GM23338 (cell line): ENCODE data around the gene FCN2.

Source experiments
- CREB1 ChIP-seq: fragments of 250-450 bp; sonication (Bioruptor Pico); IDR thresholded peaks from 2 replicates; pipeline ENCODE4 v1.5.0; 2020; ENCODE audit warnings: low read depth, mild to moderate bottlenecking, moderate library complexity
- EZH2 ChIP-seq: fragments of 200-600 bp; sonication (generic); IDR thresholded peaks from one replicate; pipeline ENCODE4 v1.8.0; 2017; ENCODE audit warnings: antibody characterized with exemption, mild to moderate bottlenecking, low read depth; ENCODE audit not compliant: unreplicated experiment
- EZH2phosphoT487 ChIP-seq: fragments of 200-600 bp; sonication (generic); IDR thresholded peaks from one replicate; pipeline ENCODE4 v1.8.1; 2018; ENCODE audit warnings: antibody characterized with exemption; ENCODE audit not compliant: unreplicated experiment
- NANOG ChIP-seq: IDR thresholded peaks from 2 replicates; pipeline ENCODE4 v1.6.1; 2016; ENCODE audit warnings: antibody characterized with exemption, borderline replicate concordance
- POLR2AphosphoS5 ChIP-seq: IDR thresholded peaks from 2 replicates; pipeline ENCODE4 v1.6.1; 2016; ENCODE audit warnings: antibody characterized with exemption, low read depth
- STAT1 ChIP-seq: IDR thresholded peaks from one replicate; pipeline ENCODE4 v1.6.1; 2016; ENCODE audit warnings: antibody characterized with exemption; ENCODE audit not compliant: unreplicated experiment
- ZNF114 ChIP-seq: fragments of 250-450 bp; sonication (Bioruptor Pico); IDR thresholded peaks from 2 replicates; pipeline ENCODE4 v1.5.0; 2020; ENCODE audit warnings: mild to moderate bottlenecking, moderate library complexity
- ZNF331 ChIP-seq: fragments of 250-450 bp; sonication (Bioruptor Pico); IDR thresholded peaks from 2 replicates; pipeline ENCODE4 v1.5.0; 2020; ENCODE audit warnings: low read depth, mild to moderate bottlenecking, moderate library complexity
- TF ChIP-seq, protein P1 (sequence below), 2 experiments: fragments of 200-600 bp in 1 of 2; sonication (generic) in 1 of 2; conservative IDR thresholded peaks; 2 replicates each; pipeline versions ENCODE4 v1.5.1 to v1.6.1; 2016 to 2017; ENCODE audit warnings: antibody characterized with exemption in 2 of 2, low read depth in 2 of 2, mild to moderate bottlenecking in 2 of 2, moderate library complexity in 1 of 2
- TF ChIP-seq, protein P2 (sequence below): fragments of 250-450 bp; sonication (Bioruptor Pico); IDR thresholded peaks from 2 replicates; pipeline ENCODE4 v1.5.0; 2020; ENCODE audit warnings: mild to moderate bottlenecking, moderate library complexity
- TF ChIP-seq, protein P3 (sequence below): IDR thresholded peaks from one replicate; pipeline ENCODE4 v1.6.1; 2018; ENCODE audit warnings: antibody characterized with exemption; ENCODE audit not compliant: unreplicated experiment

DNA sequence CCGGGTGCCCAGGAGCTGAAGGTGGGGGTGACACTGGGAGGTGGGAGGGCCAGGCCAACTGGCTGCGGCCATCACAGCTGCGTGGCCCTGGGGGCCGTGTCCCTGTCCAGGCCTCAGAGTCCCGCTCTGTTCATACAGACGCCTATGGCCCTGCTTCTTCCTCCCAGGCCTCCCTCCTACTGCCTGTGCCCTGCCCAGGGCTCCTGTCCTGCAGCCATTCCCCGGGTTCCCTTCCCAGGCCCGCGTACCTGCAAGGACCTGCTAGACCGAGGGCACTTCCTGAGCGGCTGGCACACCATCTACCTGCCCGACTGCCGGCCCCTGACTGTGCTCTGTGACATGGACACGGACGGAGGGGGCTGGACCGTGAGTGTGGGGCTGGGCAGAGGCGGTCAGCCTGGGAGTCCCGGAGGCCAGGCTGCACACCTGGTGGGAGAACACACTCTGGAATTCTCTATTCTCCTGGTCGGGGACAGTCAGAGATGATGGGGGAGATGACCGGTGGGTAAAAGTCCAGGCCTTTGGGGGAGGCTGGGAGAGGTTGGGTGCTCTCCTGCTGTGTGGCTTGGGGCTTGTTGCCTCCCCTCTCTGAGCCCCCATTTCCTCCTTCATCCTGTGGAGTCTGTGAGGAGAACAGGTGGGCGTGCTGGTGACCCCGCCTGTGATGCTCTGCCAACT lies 4.5 kb downstream of the FCN2 start:
- TF ChIP-seq EZH2 (no peak), POLR2AphosphoS5 (no peak), EZH2phosphoT487 (no peak), NANOG (no peak), CREB1 (CRISPR knock-in tag) (no peak), ZNF114 (CRISPR knock-in tag) (no peak), STAT1 (no peak), ZNF331 (CRISPR knock-in tag) (no peak)
- TF ChIP-seq, protein P1, sequence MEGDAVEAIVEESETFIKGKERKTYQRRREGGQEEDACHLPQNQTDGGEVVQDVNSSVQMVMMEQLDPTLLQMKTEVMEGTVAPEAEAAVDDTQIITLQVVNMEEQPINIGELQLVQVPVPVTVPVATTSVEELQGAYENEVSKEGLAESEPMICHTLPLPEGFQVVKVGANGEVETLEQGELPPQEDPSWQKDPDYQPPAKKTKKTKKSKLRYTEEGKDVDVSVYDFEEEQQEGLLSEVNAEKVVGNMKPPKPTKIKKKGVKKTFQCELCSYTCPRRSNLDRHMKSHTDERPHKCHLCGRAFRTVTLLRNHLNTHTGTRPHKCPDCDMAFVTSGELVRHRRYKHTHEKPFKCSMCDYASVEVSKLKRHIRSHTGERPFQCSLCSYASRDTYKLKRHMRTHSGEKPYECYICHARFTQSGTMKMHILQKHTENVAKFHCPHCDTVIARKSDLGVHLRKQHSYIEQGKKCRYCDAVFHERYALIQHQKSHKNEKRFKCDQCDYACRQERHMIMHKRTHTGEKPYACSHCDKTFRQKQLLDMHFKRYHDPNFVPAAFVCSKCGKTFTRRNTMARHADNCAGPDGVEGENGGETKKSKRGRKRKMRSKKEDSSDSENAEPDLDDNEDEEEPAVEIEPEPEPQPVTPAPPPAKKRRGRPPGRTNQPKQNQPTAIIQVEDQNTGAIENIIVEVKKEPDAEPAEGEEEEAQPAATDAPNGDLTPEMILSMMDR (conservative IDR thresholded peaks at IDR 0.05; ENCODE audit: low read depth in 2 of 2) = no peak
- TF ChIP-seq, protein P2, sequence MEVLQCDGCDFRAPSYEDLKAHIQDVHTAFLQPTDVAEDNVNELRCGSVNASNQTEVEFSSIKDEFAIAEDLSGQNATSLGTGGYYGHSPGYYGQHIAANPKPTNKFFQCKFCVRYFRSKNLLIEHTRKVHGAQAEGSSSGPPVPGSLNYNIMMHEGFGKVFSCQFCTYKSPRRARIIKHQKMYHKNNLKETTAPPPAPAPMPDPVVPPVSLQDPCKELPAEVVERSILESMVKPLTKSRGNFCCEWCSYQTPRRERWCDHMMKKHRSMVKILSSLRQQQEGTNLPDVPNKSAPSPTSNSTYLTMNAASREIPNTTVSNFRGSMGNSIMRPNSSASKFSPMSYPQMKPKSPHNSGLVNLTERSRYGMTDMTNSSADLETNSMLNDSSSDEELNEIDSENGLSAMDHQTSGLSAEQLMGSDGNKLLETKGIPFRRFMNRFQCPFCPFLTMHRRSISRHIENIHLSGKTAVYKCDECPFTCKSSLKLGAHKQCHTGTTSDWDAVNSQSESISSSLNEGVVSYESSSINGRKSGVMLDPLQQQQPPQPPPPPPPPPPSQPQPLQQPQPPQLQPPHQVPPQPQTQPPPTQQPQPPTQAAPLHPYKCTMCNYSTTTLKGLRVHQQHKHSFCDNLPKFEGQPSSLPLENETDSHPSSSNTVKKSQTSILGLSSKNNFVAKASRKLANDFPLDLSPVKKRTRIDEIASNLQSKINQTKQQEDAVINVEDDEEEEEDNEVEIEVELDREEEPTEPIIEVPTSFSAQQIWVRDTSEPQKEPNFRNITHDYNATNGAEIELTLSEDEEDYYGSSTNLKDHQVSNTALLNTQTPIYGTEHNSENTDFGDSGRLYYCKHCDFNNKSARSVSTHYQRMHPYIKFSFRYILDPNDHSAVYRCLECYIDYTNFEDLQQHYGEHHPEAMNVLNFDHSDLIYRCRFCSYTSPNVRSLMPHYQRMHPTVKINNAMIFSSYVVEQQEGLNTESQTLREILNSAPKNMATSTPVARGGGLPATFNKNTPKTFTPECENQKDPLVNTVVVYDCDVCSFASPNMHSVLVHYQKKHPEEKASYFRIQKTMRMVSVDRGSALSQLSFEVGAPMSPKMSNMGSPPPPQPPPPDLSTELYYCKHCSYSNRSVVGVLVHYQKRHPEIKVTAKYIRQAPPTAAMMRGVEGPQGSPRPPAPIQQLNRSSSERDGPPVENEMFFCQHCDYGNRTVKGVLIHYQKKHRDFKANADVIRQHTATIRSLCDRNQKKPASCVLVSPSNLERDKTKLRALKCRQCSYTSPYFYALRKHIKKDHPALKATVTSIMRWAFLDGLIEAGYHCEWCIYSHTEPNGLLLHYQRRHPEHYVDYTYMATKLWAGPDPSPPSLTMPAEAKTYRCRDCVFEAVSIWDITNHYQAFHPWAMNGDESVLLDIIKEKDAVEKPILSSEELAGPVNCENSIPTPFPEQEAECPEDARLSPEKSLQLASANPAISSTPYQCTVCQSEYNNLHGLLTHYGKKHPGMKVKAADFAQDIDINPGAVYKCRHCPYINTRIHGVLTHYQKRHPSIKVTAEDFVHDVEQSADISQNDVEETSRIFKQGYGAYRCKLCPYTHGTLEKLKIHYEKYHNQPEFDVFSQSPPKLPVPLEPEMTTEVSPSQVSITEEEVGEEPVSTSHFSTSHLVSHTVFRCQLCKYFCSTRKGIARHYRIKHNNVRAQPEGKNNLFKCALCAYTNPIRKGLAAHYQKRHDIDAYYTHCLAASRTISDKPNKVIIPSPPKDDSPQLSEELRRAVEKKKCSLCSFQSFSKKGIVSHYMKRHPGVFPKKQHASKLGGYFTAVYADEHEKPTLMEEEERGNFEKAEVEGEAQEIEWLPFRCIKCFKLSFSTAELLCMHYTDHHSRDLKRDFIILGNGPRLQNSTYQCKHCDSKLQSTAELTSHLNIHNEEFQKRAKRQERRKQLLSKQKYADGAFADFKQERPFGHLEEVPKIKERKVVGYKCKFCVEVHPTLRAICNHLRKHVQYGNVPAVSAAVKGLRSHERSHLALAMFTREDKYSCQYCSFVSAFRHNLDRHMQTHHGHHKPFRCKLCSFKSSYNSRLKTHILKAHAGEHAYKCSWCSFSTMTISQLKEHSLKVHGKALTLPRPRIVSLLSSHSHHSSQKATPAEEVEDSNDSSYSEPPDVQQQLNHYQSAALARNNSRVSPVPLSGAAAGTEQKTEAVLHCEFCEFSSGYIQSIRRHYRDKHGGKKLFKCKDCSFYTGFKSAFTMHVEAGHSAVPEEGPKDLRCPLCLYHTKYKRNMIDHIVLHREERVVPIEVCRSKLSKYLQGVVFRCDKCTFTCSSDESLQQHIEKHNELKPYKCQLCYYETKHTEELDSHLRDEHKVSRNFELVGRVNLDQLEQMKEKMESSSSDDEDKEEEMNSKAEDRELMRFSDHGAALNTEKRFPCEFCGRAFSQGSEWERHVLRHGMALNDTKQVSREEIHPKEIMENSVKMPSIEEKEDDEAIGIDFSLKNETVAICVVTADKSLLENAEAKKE (CRISPR knock-in tag) = no peak
- TF ChIP-seq, protein P3, sequence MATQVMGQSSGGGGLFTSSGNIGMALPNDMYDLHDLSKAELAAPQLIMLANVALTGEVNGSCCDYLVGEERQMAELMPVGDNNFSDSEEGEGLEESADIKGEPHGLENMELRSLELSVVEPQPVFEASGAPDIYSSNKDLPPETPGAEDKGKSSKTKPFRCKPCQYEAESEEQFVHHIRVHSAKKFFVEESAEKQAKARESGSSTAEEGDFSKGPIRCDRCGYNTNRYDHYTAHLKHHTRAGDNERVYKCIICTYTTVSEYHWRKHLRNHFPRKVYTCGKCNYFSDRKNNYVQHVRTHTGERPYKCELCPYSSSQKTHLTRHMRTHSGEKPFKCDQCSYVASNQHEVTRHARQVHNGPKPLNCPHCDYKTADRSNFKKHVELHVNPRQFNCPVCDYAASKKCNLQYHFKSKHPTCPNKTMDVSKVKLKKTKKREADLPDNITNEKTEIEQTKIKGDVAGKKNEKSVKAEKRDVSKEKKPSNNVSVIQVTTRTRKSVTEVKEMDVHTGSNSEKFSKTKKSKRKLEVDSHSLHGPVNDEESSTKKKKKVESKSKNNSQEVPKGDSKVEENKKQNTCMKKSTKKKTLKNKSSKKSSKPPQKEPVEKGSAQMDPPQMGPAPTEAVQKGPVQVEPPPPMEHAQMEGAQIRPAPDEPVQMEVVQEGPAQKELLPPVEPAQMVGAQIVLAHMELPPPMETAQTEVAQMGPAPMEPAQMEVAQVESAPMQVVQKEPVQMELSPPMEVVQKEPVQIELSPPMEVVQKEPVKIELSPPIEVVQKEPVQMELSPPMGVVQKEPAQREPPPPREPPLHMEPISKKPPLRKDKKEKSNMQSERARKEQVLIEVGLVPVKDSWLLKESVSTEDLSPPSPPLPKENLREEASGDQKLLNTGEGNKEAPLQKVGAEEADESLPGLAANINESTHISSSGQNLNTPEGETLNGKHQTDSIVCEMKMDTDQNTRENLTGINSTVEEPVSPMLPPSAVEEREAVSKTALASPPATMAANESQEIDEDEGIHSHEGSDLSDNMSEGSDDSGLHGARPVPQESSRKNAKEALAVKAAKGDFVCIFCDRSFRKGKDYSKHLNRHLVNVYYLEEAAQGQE = no peak
